GM12878 (cell line): ENCODE results near the gene TMEM178A.

Source experiments
- CEBPB ChIP-seq, 2 experiments: fragments of 150-350 bp in 1 of 2; IDR thresholded peaks; 2 replicates each; pipeline ENCODE4 v1.6.1; 2012 to 2014; ENCODE audit warnings: low read depth in 2 of 2, low read length in 2 of 2, borderline replicate concordance in 1 of 2, inconsistent platforms in 1 of 2
- ETV6 ChIP-seq, 2 experiments: fragments of 450-650 bp in 1 of 2; IDR thresholded peaks in 1 of 2; conservative IDR thresholded peaks in 1 of 2; 2 replicates each; pipeline ENCODE4 v1.6.1; 2014; ENCODE audit warnings: antibody characterized with exemption in 1 of 2, borderline replicate concordance in 1 of 2, low read depth in 1 of 2, mild to moderate bottlenecking in 1 of 2, moderate library complexity in 1 of 2
- EZH2 ChIP-seq: IDR thresholded peaks from 2 replicates; pipeline ENCODE4 v1.6.1; 2012; ENCODE audit warnings: low read depth, mild to moderate bottlenecking, control low read depth, inconsistent platforms, low read length, borderline replicate concordance; ENCODE audit not compliant: control insufficient read depth
- NR2C2 ChIP-seq: IDR thresholded peaks from 2 replicates; pipeline ENCODE4 v1.6.1; 2011; ENCODE audit warnings: borderline replicate concordance, low read depth; ENCODE audit not compliant: control insufficient read depth, insufficient read length
- PAX5 ChIP-seq: IDR thresholded peaks from 2 replicates; pipeline ENCODE4 v1.6.1; 2011; ENCODE audit warnings: low read depth, low read length, borderline replicate concordance
- POLR2A ChIP-seq: IDR thresholded peaks from 2 replicates; pipeline ENCODE4 v1.6.1; 2011; ENCODE audit warnings: low read depth, mild to moderate bottlenecking, low read length
- TF ChIP-seq, protein P1 (sequence below), 3 experiments: IDR thresholded peaks in 2 of 3; conservative IDR thresholded peaks in 1 of 3; 2 replicates each; pipeline ENCODE4 v1.5.1; 2011; ENCODE audit warnings: low read depth in 3 of 3, low read length in 3 of 3, mild to moderate bottlenecking in 3 of 3, control low read depth in 2 of 3, moderate library complexity in 2 of 3, inconsistent platforms in 1 of 3, mixed read lengths in 1 of 3; ENCODE audit not compliant: control insufficient read depth in 2 of 3, insufficient read depth in 1 of 3; ENCODE audit errors: extremely low read depth in 1 of 3
- TF ChIP-seq, protein P2 (sequence below): IDR thresholded peaks from 2 replicates; pipeline ENCODE4 v1.6.1; 2012; ENCODE audit warnings: mild to moderate bottlenecking, low read depth, low read length

DNA sequence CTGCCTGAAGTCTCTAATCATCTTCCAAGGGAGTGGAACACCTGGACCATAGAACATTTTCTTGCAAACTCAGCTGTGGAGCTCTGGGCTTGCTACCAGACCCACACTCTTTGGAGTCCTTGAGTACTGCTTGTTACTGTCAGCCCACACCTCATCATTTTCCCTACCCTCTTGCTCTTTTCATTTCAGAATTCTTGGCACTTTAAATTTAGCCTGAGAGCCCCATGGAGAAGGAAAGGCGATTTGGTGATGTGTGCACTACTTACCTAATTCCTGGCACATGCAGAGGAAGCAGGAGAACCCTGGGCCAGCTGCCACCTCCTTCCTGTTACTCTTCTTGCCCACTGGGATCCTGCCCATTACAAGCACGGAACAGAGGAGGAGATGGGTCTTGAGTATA is 31.7 kb downstream of the TMEM178A start:
- no peak for TF ChIP-seq POLR2A
- TF ChIP-seq, protein P1, sequence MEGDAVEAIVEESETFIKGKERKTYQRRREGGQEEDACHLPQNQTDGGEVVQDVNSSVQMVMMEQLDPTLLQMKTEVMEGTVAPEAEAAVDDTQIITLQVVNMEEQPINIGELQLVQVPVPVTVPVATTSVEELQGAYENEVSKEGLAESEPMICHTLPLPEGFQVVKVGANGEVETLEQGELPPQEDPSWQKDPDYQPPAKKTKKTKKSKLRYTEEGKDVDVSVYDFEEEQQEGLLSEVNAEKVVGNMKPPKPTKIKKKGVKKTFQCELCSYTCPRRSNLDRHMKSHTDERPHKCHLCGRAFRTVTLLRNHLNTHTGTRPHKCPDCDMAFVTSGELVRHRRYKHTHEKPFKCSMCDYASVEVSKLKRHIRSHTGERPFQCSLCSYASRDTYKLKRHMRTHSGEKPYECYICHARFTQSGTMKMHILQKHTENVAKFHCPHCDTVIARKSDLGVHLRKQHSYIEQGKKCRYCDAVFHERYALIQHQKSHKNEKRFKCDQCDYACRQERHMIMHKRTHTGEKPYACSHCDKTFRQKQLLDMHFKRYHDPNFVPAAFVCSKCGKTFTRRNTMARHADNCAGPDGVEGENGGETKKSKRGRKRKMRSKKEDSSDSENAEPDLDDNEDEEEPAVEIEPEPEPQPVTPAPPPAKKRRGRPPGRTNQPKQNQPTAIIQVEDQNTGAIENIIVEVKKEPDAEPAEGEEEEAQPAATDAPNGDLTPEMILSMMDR (IDR thresholded peaks at IDR 0.05 in 2 of 3, conservative IDR thresholded peaks at IDR 0.05 in 1 of 3; ENCODE audit: control insufficient read depth in 2 of 3, extremely low read depth in 1 of 3, insufficient read depth in 1 of 3, low read depth in 3 of 3, low read length in 3 of 3), result no peak
- TF ChIP-seq EZH2, result no peak
- no peak for TF ChIP-seq PAX5
- no peak for TF ChIP-seq ETV6 (conservative IDR thresholded peaks at IDR 0.05 in 1 of 2, IDR thresholded peaks at IDR 0.05 in 1 of 2; ENCODE audit: borderline replicate concordance in 1 of 2, low read depth in 1 of 2)
- TF ChIP-seq NR2C2, result no peak
- TF ChIP-seq, protein P2, sequence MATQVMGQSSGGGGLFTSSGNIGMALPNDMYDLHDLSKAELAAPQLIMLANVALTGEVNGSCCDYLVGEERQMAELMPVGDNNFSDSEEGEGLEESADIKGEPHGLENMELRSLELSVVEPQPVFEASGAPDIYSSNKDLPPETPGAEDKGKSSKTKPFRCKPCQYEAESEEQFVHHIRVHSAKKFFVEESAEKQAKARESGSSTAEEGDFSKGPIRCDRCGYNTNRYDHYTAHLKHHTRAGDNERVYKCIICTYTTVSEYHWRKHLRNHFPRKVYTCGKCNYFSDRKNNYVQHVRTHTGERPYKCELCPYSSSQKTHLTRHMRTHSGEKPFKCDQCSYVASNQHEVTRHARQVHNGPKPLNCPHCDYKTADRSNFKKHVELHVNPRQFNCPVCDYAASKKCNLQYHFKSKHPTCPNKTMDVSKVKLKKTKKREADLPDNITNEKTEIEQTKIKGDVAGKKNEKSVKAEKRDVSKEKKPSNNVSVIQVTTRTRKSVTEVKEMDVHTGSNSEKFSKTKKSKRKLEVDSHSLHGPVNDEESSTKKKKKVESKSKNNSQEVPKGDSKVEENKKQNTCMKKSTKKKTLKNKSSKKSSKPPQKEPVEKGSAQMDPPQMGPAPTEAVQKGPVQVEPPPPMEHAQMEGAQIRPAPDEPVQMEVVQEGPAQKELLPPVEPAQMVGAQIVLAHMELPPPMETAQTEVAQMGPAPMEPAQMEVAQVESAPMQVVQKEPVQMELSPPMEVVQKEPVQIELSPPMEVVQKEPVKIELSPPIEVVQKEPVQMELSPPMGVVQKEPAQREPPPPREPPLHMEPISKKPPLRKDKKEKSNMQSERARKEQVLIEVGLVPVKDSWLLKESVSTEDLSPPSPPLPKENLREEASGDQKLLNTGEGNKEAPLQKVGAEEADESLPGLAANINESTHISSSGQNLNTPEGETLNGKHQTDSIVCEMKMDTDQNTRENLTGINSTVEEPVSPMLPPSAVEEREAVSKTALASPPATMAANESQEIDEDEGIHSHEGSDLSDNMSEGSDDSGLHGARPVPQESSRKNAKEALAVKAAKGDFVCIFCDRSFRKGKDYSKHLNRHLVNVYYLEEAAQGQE, result no peak
- no peak for TF ChIP-seq CEBPB (IDR thresholded peaks at IDR 0.05; ENCODE audit: borderline replicate concordance in 1 of 2, low read depth in 2 of 2, low read length in 2 of 2)
